HCT116 (cell line): ENCODE results near the gene STPG3.

Experiments
- CEBPB ChIP-seq: IDR thresholded peaks from 2 replicates; pipeline ENCODE4 v1.6.1; 2012; ENCODE audit warnings: low read depth
- EGR1 ChIP-seq: IDR thresholded peaks from 2 replicates; pipeline ENCODE4 v1.6.1; 2012; ENCODE audit warnings: low read depth
- EZH2 ChIP-seq: fragments of 200-600 bp; sonication (generic); IDR thresholded peaks from 2 replicates; pipeline ENCODE4 v1.6.1; 2017; ENCODE audit warnings: antibody characterized with exemption, mixed run types
- JUND ChIP-seq: IDR thresholded peaks from 2 replicates; pipeline ENCODE4 v1.6.1; 2012
- POLR2A ChIP-seq: IDR thresholded peaks from 2 replicates; pipeline ENCODE4 v1.7.0; 2011; ENCODE audit warnings: borderline replicate concordance; ENCODE audit not compliant: insufficient read depth, insufficient read length; ENCODE audit errors: extremely low read depth
- POLR2AphosphoS5 ChIP-seq: IDR thresholded peaks from 2 replicates; pipeline ENCODE4 v1.6.1; 2011; ENCODE audit warnings: mild to moderate bottlenecking, low read depth, low read length, moderate library complexity
- RAD21 ChIP-seq: IDR thresholded peaks from 2 replicates; pipeline ENCODE4 v1.6.1; 2012; ENCODE audit warnings: low read depth, mild to moderate bottlenecking
- SIN3A ChIP-seq: IDR thresholded peaks from 2 replicates; pipeline ENCODE4 v1.6.1; 2012; ENCODE audit warnings: low read depth
- SP1 ChIP-seq: IDR thresholded peaks from 2 replicates; pipeline ENCODE4 v1.6.1; 2012; ENCODE audit warnings: low read depth
- TF ChIP-seq, protein P1 (sequence below), 3 experiments: fragments of 200-600 bp in 1 of 3; sonication (generic) in 1 of 3; IDR thresholded peaks in 2 of 3; conservative IDR thresholded peaks in 1 of 3; 2 replicates each; pipeline ENCODE4 v1.5.1; 2012 to 2017; ENCODE audit warnings: low read depth in 2 of 3, low read length in 2 of 3, antibody characterized with exemption in 1 of 3, borderline replicate concordance in 1 of 3, control low read depth in 1 of 3, mild to moderate bottlenecking in 1 of 3, mixed read lengths in 1 of 3, mixed run types in 1 of 3, moderate library complexity in 1 of 3; ENCODE audit not compliant: insufficient read depth in 1 of 3
- TF ChIP-seq, protein P2 (sequence below): IDR thresholded peaks from 2 replicates; pipeline ENCODE4 v1.6.1; 2012

- TF ChIP-seq, protein P1, sequence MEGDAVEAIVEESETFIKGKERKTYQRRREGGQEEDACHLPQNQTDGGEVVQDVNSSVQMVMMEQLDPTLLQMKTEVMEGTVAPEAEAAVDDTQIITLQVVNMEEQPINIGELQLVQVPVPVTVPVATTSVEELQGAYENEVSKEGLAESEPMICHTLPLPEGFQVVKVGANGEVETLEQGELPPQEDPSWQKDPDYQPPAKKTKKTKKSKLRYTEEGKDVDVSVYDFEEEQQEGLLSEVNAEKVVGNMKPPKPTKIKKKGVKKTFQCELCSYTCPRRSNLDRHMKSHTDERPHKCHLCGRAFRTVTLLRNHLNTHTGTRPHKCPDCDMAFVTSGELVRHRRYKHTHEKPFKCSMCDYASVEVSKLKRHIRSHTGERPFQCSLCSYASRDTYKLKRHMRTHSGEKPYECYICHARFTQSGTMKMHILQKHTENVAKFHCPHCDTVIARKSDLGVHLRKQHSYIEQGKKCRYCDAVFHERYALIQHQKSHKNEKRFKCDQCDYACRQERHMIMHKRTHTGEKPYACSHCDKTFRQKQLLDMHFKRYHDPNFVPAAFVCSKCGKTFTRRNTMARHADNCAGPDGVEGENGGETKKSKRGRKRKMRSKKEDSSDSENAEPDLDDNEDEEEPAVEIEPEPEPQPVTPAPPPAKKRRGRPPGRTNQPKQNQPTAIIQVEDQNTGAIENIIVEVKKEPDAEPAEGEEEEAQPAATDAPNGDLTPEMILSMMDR (IDR thresholded peaks at IDR 0.05 in 2 of 3, conservative IDR thresholded peaks at IDR 0.05 in 1 of 3; ENCODE audit: borderline replicate concordance in 1 of 3, insufficient read depth in 1 of 3, low read depth in 2 of 3, low read length in 2 of 3), result no peak
- TF ChIP-seq CEBPB, result no peak
- TF ChIP-seq EZH2, result no peak
- TF ChIP-seq, protein P2, sequence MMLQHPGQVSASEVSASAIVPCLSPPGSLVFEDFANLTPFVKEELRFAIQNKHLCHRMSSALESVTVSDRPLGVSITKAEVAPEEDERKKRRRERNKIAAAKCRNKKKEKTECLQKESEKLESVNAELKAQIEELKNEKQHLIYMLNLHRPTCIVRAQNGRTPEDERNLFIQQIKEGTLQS, result no peak
- no peak for TF ChIP-seq POLR2AphosphoS5
- no peak for TF ChIP-seq RAD21
- TF ChIP-seq SIN3A, result no peak
- TF ChIP-seq JUND, result no peak
- no peak for TF ChIP-seq POLR2A
- TF ChIP-seq SP1, result no peak
- TF ChIP-seq EGR1, result no peak
Measured at GRCh38 chr9:137225699-137226331, 25.3 kb upstream of the STPG3 start.
